Effector memory CD4-positive, alpha-beta T cell (primary cell): ENCODE results near the gene C2CD5.
A peak's percentile ranks its signal among the peaks of the same experiment; 100 is the strongest.
"Not testable (repeated sequence)": the region's sequence is repeated elsewhere in the genome, so short reads cannot be mapped to it uniquely, and the experiment has no call there.

Experiments used
- DNase-seq, 3 donors: peaks; one replicate each; pipeline ENCODE4 v3.0.0-alpha.2; 2020
- H3K27ac ChIP-seq: 2 replicates; pipeline ENCODE4 v1.7.0; 2013; ENCODE audit warnings: mild to moderate bottlenecking, low read length, moderate library complexity; ENCODE audit not compliant: insufficient read depth, poor library complexity, severe bottlenecking
- H3K27me3 ChIP-seq: replicated peaks from 2 replicates; pipeline ENCODE4 v1.7.0; 2013; ENCODE audit warnings: mild to moderate bottlenecking, low read length; ENCODE audit not compliant: insufficient read depth, control insufficient read depth, poor library complexity, severe bottlenecking
- H3K36me3 ChIP-seq: 2 replicates; pipeline ENCODE4 v1.7.0; 2013; ENCODE audit warnings: mild to moderate bottlenecking, low read length, moderate library complexity; ENCODE audit not compliant: control insufficient read depth, insufficient read depth
- H3K4me1 ChIP-seq: 2 replicates; pipeline ENCODE4 v1.7.0; 2013; ENCODE audit warnings: low read length, mild to moderate bottlenecking; ENCODE audit not compliant: control insufficient read depth, insufficient read depth, poor library complexity, severe bottlenecking
- H3K4me3 ChIP-seq: 2 replicates; pipeline ENCODE4 v1.7.0; 2013; ENCODE audit warnings: low read length, low read depth, mild to moderate bottlenecking; ENCODE audit not compliant: insufficient read depth, poor library complexity, severe bottlenecking
- H3K9me3 ChIP-seq: 2 replicates; pipeline ENCODE4 v1.7.0; 2013; ENCODE audit warnings: mild to moderate bottlenecking, low read length, moderate library complexity; ENCODE audit not compliant: control insufficient read depth

Gene C2CD5

GRCh38 chr12:22463306-22463705 is 81.0 kb downstream of the C2CD5 start:
- Histone ChIP-seq H3K9me3 (no peaks in the 10 kb centered on the region), H3K4me3 (no peak overlapping the region), H3K27ac (no peak overlapping the region), H3K27me3 (no peaks in the 10 kb centered on the region), H3K36me3 (no peaks in the 10 kb centered on the region), H3K4me1 (no peaks in the 10 kb centered on the region)
- DNase-seq: no peak

DNA sequence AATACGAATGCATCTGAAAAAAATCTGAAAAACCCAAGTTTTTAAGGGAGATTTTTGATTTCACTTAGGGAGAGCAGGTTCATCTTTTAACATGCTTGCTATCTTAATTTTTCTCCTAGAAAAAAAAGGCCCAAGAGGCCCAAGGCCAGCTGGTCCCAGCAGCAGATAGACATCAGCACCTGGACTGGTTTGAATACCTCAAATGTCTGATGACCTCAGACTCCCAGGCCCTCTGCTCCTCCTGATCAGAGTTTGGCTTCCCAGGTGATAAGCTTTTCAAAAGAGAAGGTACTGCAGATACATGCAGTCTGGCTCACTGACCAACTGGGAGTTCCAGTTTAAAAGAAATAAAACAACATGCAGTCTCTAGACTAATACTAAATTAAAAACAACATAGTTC is 82.6 kb downstream of the C2CD5 start:
- H3K4me3 ChIP-seq: no peak overlapping the region

DNA sequence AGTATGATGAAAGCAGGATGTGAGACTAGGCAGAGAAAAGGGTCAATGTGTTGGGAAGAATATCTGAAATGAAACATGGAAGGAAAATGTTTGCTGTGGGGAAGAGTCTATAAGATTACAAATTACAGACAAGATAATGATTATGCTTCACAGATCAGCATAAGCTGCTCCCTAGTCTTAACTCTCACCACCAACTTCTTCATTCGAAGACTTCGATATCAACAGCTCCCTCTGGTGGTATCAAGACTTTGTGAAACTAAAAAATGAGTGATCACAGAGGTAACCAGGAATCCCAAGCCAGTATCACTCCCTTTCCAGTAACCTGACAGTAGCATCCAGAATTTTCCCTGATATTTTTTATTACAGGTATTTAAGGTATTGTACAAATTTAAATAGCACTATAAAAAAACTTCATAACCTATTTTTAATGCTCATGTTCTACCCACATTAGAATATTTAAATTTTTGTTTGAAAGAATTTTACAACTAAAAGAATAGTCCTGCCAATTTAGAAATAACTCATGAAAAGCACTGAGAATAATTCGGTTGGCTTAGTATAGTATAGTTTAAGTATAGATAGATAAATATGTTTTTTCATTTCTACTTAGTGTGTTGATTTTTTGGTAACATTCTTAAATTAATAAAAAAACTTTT is 84.4 kb downstream of the C2CD5 start:
- H3K4me3 ChIP-seq: no peak overlapping the region
- no peaks in the 10 kb centered on the region for H3K36me3 ChIP-seq
- no peaks in the 10 kb centered on the region for H3K4me1 ChIP-seq
- H3K27me3 ChIP-seq: no peaks in the 10 kb centered on the region
- no peaks in the 10 kb centered on the region for H3K9me3 ChIP-seq
- H3K27ac ChIP-seq: no peak overlapping the region
- no peak for DNase-seq

More for the DNA sequence above, 82.6 kb downstream of the C2CD5 start:
- no peaks in the 10 kb centered on the region for H3K4me1 ChIP-seq
- no peaks in the 10 kb centered on the region for H3K36me3 ChIP-seq
- H3K27ac ChIP-seq: no peak overlapping the region
- no peaks in the 10 kb centered on the region for H3K27me3 ChIP-seq
- H3K9me3 ChIP-seq: no peaks in the 10 kb centered on the region
- DNase-seq: no peak

- Histone ChIP-seq H3K9me3 (no peaks in the 10 kb centered on the region), H3K27me3 (no peaks in the 10 kb centered on the region), H3K4me1 (no peaks in the 10 kb centered on the region), H3K36me3 (no peaks in the 10 kb centered on the region), H3K4me3 (no peak overlapping the region), H3K27ac (no peak overlapping the region)
- no peak for DNase-seq
These were observed 85.9 kb downstream of the C2CD5 start for GRCh38 chr12:22458298-22458937.

DNA sequence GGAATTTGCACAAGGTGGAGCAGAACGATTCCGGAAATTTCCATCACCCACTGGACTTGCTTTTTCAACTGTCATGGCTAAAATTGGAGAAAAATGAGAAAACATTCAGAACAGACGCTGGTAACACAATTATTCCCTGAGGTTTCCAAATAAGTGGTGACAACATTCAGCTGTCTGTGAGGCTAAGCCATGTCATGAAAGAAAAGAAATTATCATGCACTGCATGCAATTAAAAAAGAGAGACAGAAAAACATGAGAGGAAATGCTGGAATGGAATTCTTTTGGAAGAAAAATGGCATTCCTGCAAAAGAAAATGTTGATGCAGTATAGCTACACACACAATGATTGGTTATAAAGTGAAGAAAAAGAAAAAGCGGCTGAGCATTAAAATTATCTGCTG is 87.3 kb downstream of the C2CD5 start:
- H3K4me3 ChIP-seq: no peak overlapping the region
- no peaks in the 10 kb centered on the region for H3K9me3 ChIP-seq
- no peak for DNase-seq
- no peaks in the 10 kb centered on the region for H3K36me3 ChIP-seq
- H3K27ac ChIP-seq: no peak overlapping the region
- H3K27me3 ChIP-seq: no peaks in the 10 kb centered on the region
- no peaks in the 10 kb centered on the region for H3K4me1 ChIP-seq

- H3K27me3 ChIP-seq: no peaks in the 10 kb centered on the region
- H3K27ac ChIP-seq: no peak overlapping the region
- no peaks in the 10 kb centered on the region for H3K9me3 ChIP-seq
- peaks cover 5% of the 10 kb centered on the region for H3K36me3 ChIP-seq
- H3K4me3 ChIP-seq: no peak overlapping the region
- no peak for DNase-seq
- H3K4me1 ChIP-seq: no peaks in the 10 kb centered on the region
These were observed 90.8 kb downstream of the C2CD5 start for GRCh38 chr12:22453511-22453910.

DNA sequence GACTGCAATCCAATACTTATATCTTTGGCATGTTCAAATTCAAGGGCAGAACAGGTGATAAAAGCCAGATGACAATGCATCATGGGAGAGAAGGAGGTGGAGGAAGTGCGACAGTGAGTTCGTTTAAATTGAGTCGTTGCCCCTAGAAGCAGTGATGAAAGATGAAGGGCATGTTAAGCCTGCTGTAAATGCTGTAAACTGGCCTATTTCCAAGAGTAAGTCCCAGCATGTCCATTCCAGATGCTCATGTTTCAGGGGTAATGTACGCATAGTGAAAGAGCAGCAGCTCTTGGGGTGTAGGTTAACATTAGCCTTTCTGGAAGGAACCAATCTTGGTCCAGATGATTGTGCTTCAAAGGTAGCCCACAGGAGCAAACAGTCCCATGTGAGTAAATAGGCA is 97.1 kb downstream of the C2CD5 start:
- no peak overlapping the region for H3K27ac ChIP-seq
- H3K36me3 ChIP-seq: peaks cover 5% of the 10 kb centered on the region
- H3K27me3 ChIP-seq: no peaks in the 10 kb centered on the region
- peaks cover 7% of the 10 kb centered on the region for H3K4me1 ChIP-seq
- H3K4me3 ChIP-seq: no peak overlapping the region
- no peak for DNase-seq
- H3K9me3 ChIP-seq: no peaks in the 10 kb centered on the region

- H3K4me3 ChIP-seq, H3K4me1 ChIP-seq, DNase-seq, H3K9me3 ChIP-seq, H3K27ac ChIP-seq, H3K27me3 ChIP-seq, H3K36me3 ChIP-seq: not testable (repeated sequence)
These were observed 100.1 kb downstream of the C2CD5 start for GRCh38 chr12:22444317-22444665.

DNA sequence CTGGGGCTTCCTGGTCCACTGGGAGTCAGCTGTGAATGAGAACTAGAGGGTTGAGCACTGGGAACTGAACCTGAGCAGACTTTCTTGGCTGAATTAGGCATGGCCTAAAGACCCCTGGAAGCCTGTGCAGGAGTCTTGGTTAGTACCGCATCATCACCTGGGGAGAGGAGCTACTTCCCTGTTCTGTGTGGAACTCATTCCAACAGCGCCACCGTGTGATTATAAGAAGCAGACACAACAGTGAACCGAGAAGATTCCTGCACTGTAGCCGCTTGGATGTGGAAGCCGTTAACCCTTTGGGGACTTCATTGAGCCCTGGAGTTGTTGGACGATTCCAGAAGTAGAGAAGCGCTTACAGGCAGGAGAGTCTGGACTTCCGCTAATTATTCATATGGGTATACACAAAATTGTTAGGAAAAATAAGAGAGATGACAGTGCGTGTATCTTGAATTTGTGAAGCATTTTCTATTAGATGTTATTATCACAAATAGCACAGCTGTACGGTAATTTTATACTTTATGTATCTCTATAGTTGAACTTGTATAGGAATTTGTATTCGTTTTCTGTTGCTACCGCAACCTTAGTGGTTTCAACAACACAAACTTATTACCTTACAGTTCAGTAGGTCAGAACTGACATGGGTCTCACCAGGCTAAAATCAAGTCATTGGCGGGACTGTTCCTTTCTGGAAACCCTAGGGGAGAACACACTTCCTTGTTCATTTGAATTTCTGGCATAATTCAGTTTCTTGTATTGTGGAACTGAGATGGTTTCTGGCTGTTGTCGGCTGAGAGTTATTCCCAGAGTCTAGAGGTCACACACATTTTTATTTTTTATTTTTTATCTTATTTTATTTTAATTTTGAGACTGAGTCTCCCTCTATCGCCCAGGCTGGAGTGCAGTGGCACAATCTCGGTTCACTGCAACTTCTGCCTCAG is 100.7 kb downstream of the C2CD5 start:
- peak; percentile 28 to 50 (median 33) for DNase-seq
- Histone ChIP-seq H3K4me1 (peaks cover 7% of the 10 kb centered on the region), H3K36me3 (no peaks in the 10 kb centered on the region), H3K27ac (no peak overlapping the region), H3K27me3 (no peaks in the 10 kb centered on the region), H3K4me3 (no peak overlapping the region), H3K9me3 (no peaks in the 10 kb centered on the region)
